Keratinocyte (primary cell): ENCODE results near the gene TDRD9. TPM values are rescaled to one million over a fixed set of nuclear protein-coding genes. Genes with fewer than 3 reads are reported as not detected.
"Not testable (repeated sequence)": the region's sequence is repeated elsewhere in the genome, so short reads cannot be mapped to it uniquely, and the experiment has no call there.

ENCODE experiments used
- DNase-seq: peaks from one replicate; pipeline ENCODE4 v3.0.0-alpha.2; 2011; ENCODE audit warnings: low read depth, missing footprints, low spot score
- FAIRE-seq: peaks from 2 replicates; lab custom pipeline; 2011; peaks lifted over from hg19 to GRCh38; lab: Jason Lieb, UNC
- H2AFZ ChIP-seq: 2 replicates; pipeline ENCODE4 v1.6.0; 2012; ENCODE audit warnings: low read length, control low read depth, inconsistent platforms; ENCODE audit not compliant: control insufficient read depth
- H3K27ac ChIP-seq: 2 replicates; pipeline ENCODE4 v1.5.1; 2011; ENCODE audit warnings: low read length; ENCODE audit not compliant: control insufficient read depth, insufficient read depth
- H3K27me3 ChIP-seq: 3 replicates; pipeline ENCODE4 v1.6.0; 2011; ENCODE audit warnings: low read length; ENCODE audit not compliant: control insufficient read depth, insufficient read depth; ENCODE audit errors: extremely low read depth
- H3K36me3 ChIP-seq, 2 experiments: 2 replicates in 1 of 2; 3 replicates in 1 of 2; pipeline ENCODE4 v1.5.1; 2011; ENCODE audit warnings: low read length in 2 of 2, mild to moderate bottlenecking in 1 of 2; ENCODE audit not compliant: control insufficient read depth in 2 of 2, insufficient read depth in 2 of 2; ENCODE audit errors: extremely low read depth in 1 of 2
- H3K4me1 ChIP-seq: 3 replicates; pipeline ENCODE4 v1.5.1; 2011; ENCODE audit warnings: low read length; ENCODE audit not compliant: control insufficient read depth, insufficient read depth; ENCODE audit errors: extremely low read depth
- H3K4me2 ChIP-seq: 3 replicates; pipeline ENCODE4 v1.6.0; 2011; ENCODE audit warnings: low read depth, low read length; ENCODE audit not compliant: control insufficient read depth, insufficient read depth; ENCODE audit errors: extremely low read depth
- H3K4me3 ChIP-seq, 3 experiments: fragments of 200-600 bp in 1 of 3; sonication (generic) in 1 of 3; 2 replicates in 2 of 3; 3 replicates in 1 of 3; pipeline ENCODE4 v1.5.1; 2011 to 2016; ENCODE audit warnings: low read length in 3 of 3, mild to moderate bottlenecking in 3 of 3, control low read depth in 2 of 3, inconsistent platforms in 1 of 3, low read depth in 1 of 3, mixed read lengths in 1 of 3, mixed run types in 1 of 3, moderate library complexity in 1 of 3; ENCODE audit not compliant: control insufficient read depth in 2 of 3, insufficient read depth in 2 of 3; ENCODE audit errors: extremely low read depth in 1 of 3
- H3K79me2 ChIP-seq: 2 replicates; pipeline ENCODE4 v1.6.0; 2012; ENCODE audit warnings: low read length; ENCODE audit not compliant: control insufficient read depth, insufficient read depth
- H3K9ac ChIP-seq: 3 replicates; pipeline ENCODE4 v1.6.0; 2011; ENCODE audit warnings: low read length; ENCODE audit not compliant: control insufficient read depth, insufficient read depth; ENCODE audit errors: extremely low read depth
- H3K9me1 ChIP-seq: 3 replicates; pipeline ENCODE4 v1.6.0; 2011; ENCODE audit warnings: low read length; ENCODE audit not compliant: control insufficient read depth, insufficient read depth; ENCODE audit errors: extremely low read depth
- H3K9me3 ChIP-seq: 2 replicates; pipeline ENCODE4 v1.5.1; 2012; ENCODE audit warnings: low read depth, low read length; ENCODE audit not compliant: control insufficient read depth
- H4K20me1 ChIP-seq: 3 replicates; pipeline ENCODE4 v1.6.0; 2011; ENCODE audit warnings: low read length; ENCODE audit not compliant: control insufficient read depth, insufficient read depth; ENCODE audit errors: extremely low read depth
- CTCF ChIP-seq, 3 experiments: IDR thresholded peaks in 1 of 3; conservative IDR thresholded peaks in 1 of 3; optimal IDR thresholded peaks in 1 of 3; 2 replicates in 2 of 3; 3 replicates in 1 of 3; pipeline versions ENCODE3 to v1.5.1; 2011; ENCODE audit warnings: low read length in 3 of 3, mild to moderate bottlenecking in 3 of 3, moderate library complexity in 2 of 3, control low read depth in 1 of 3, inconsistent platforms in 1 of 3; ENCODE audit not compliant: insufficient read depth in 2 of 3; ENCODE audit errors: extremely low read depth in 1 of 3
- EZH2 ChIP-seq: IDR thresholded peaks from one replicate; pipeline ENCODE4 v1.6.1; 2012; ENCODE audit warnings: inconsistent platforms, mild to moderate bottlenecking, low read length, moderate library complexity
- dilution Hi-C: fragments of 300-500 bp; cut with MboI; formaldehyde crosslinking; loops from one replicate; pipeline ENCODE4 v1.7.0; 2020; ENCODE audit warnings: low sequenced_read_pairs; ENCODE audit not compliant: extremely low pct_ligation_motif_present
- polyA plus RNA-seq, 5 experiments: library from polyadenylated mRNA; depleted of rRNA in 3 of 5; stranded (reverse) in 3 of 5; stranded (forward) in 1 of 5; unstranded in 1 of 5; fragments of >200 nt; gene quantifications; 1 replicate in 1 of 5; 2 replicates in 3 of 5; 3 replicates in 1 of 5; pipeline versions ENCODE4 v1.2.1 to v1.2.3, GENCODE V29; 2011 to 2012; ENCODE audit warnings: missing spikeins in 2 of 5, low read depth in 1 of 5, low replicate concordance in 1 of 5

Gene TDRD9
- polyA plus RNA-seq, 1 donor (not counting 4 experiments of a cell fraction or from before 2014, with no cell fraction given) = 0.10 TPM

- Histone ChIP-seq H3K27me3 (peaks cover 15% of the 10 kb centered on the region), H3K4me2 (no peak overlapping the region), H3K9me1 (no peaks in the 10 kb centered on the region), H3K9me3 (no peaks in the 10 kb centered on the region), H3K79me2 (no peaks in the 10 kb centered on the region), H2AFZ (no peak overlapping the region), H4K20me1 (no peaks in the 10 kb centered on the region), H3K4me1 (no peaks in the 10 kb centered on the region), H3K9ac (no peak overlapping the region), H3K4me3 (no peak overlapping the region), H3K36me3 (no peaks in the 10 kb centered on the region), H3K27ac (no peak overlapping the region)
- TF ChIP-seq CTCF (optimal IDR thresholded peaks at IDR 0.05 in 1 of 3, IDR thresholded peaks at IDR 0.05 in 1 of 3, conservative IDR thresholded peaks at IDR 0.05 in 1 of 3; ENCODE audit: extremely low read depth in 1 of 3, insufficient read depth in 2 of 3, low read length in 3 of 3) (no peak), EZH2 (no peak)
- FAIRE-seq (no peak), DNase-seq (no peak)
- dilution Hi-C loops = no loop called here
Observed at GRCh38 chr14:103887170-103887501, 41.1 kb upstream of the TDRD9 start.

DNA sequence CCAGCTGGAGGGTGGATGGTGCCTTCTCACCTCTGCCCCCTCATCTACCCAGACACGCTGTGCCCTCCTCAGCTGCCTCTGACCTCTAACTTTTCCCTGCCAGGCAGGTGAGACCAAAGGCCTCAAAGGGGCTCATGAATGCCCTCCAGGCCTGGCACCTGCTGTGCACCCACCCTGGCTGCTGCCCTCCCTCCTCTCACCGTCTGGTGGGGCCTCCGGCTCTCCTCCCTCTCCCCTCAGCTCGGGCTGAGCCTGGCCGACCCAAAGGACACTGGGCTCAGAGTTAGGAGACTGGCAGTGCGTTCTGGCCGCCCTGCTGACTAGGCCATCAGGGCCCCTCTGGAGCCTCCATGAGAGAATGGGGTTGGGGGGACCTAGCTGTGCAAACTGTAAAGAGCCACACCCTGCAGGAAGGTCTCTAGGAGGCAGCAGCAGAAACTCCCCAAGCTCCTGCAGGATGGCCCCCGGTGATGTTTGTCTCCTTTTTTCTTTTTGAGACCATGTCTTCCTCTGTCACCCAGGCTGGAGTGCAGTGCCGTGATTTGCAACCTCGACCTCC, 40.6 kb upstream of the TDRD9 start:
- H3K27ac ChIP-seq = no peak overlapping the region
- H3K9me3 ChIP-seq = no peaks in the 10 kb centered on the region
- no peaks in the 10 kb centered on the region for H4K20me1 ChIP-seq
- H3K9me1 ChIP-seq = no peaks in the 10 kb centered on the region
- H3K4me2 ChIP-seq = no peak overlapping the region
- DNase-seq (no peak), FAIRE-seq (no peak)
- dilution Hi-C loops = no loop called here
- H3K4me3 ChIP-seq = no peak overlapping the region
- no peak overlapping the region for H2AFZ ChIP-seq
- H3K9ac ChIP-seq = no peak overlapping the region
- peaks cover 13% of the 10 kb centered on the region for H3K27me3 ChIP-seq
- H3K79me2 ChIP-seq = no peaks in the 10 kb centered on the region
- TF ChIP-seq EZH2 (no peak), CTCF (optimal IDR thresholded peaks at IDR 0.05 in 1 of 3, IDR thresholded peaks at IDR 0.05 in 1 of 3, conservative IDR thresholded peaks at IDR 0.05 in 1 of 3; ENCODE audit: extremely low read depth in 1 of 3, insufficient read depth in 2 of 3, low read length in 3 of 3) (no peak)
- no peaks in the 10 kb centered on the region for H3K36me3 ChIP-seq
- no peaks in the 10 kb centered on the region for H3K4me1 ChIP-seq

DNA sequence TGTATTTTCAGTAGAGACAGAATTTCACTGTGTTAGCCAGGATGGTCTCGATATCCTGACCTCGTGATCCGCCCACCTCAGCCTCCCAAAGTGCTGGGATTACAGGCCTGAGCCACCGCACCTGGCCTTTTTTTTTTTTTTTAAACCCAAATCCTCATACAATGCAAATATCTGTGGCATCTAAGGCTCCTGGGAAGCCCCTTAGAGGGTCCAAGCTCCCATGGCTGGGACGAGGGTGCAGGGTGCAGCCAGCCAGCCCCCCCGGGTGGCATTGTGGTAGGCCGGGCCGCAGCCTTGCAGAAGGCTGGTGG, 39.3 kb upstream of the TDRD9 start:
- FAIRE-seq, H3K9me1 ChIP-seq, H2AFZ ChIP-seq, H3K27ac ChIP-seq, dilution Hi-C loops, DNase-seq, H3K9me3 ChIP-seq, H3K4me2 ChIP-seq, H3K4me3 ChIP-seq, H3K36me3 ChIP-seq, H3K27me3 ChIP-seq, H3K79me2 ChIP-seq, H3K4me1 ChIP-seq, H4K20me1 ChIP-seq, H3K9ac ChIP-seq: not testable (repeated sequence)
